ENCODE measurements around the gene TRAK2.

DNA sequence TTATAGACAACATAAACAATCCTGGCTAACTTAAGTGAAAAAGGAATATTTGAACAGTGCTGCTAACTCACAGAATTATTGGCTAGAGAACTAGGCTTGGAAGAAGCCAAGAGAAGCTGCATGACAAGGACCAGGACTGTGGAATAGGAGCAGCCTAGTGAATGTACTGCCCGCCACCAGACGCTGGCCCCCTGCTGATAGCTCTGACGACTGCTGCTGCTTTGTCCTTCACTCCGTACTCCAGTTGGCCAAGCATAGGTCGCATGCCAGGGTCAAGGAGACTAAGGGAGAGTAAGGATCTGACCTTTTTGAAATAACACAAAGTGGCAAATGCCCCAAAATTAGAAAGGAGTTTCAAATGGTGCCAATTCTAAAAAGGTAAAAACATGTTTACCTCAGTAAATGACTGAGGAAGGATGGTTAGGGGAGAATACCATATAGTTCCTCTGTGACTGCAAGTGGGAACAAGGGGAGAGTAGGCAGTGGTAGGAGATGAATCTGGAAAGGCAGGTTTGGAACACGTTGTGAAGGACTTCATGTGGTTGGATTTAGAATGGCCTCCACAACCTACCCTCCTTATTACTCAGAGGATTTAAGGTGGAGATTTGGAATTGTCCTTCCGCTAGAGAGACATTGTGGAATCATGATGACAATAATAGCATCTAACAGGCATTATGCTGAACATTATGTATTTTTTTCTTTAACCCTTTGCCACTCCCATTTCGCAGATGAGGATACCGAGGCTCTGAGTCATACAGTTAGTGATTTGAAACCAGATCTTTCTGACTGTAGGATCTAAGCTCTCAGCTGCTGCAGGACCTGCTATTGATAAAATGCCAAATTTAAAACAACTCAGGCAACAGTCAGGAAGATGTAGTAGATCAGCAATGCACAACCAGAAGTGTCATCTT lies 19.8 kb upstream of the TRAK2 start:
- TF ChIP-seq, protein P1, sequence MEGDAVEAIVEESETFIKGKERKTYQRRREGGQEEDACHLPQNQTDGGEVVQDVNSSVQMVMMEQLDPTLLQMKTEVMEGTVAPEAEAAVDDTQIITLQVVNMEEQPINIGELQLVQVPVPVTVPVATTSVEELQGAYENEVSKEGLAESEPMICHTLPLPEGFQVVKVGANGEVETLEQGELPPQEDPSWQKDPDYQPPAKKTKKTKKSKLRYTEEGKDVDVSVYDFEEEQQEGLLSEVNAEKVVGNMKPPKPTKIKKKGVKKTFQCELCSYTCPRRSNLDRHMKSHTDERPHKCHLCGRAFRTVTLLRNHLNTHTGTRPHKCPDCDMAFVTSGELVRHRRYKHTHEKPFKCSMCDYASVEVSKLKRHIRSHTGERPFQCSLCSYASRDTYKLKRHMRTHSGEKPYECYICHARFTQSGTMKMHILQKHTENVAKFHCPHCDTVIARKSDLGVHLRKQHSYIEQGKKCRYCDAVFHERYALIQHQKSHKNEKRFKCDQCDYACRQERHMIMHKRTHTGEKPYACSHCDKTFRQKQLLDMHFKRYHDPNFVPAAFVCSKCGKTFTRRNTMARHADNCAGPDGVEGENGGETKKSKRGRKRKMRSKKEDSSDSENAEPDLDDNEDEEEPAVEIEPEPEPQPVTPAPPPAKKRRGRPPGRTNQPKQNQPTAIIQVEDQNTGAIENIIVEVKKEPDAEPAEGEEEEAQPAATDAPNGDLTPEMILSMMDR (IDR thresholded peaks at IDR 0.05 in 8 of 11, conservative IDR thresholded peaks at IDR 0.05 in 3 of 11), result no peak
- no peak for TF ChIP-seq POLR2AphosphoS5 (IDR thresholded peaks at IDR 0.05)
